Fibroblast of pulmonary artery (primary cell): ENCODE results near the gene CDC34.

ENCODE experiments used
- DNase-seq: peaks from one replicate; pipeline ENCODE4 v3.0.0-alpha.2; 2010; ENCODE audit warnings: low read depth
- H3K4me3 ChIP-seq: replicated peaks from 2 replicates; pipeline ENCODE4 v1.5.1; 2011; ENCODE audit warnings: low read depth, mild to moderate bottlenecking, control low read depth, low read length, moderate library complexity
- CTCF ChIP-seq: IDR thresholded peaks from 2 replicates; pipeline ENCODE4 v1.5.1; 2011; ENCODE audit warnings: mild to moderate bottlenecking, control low read depth, low read length, inconsistent platforms; ENCODE audit errors: missing control alignments

CDC34 gene

DNA sequence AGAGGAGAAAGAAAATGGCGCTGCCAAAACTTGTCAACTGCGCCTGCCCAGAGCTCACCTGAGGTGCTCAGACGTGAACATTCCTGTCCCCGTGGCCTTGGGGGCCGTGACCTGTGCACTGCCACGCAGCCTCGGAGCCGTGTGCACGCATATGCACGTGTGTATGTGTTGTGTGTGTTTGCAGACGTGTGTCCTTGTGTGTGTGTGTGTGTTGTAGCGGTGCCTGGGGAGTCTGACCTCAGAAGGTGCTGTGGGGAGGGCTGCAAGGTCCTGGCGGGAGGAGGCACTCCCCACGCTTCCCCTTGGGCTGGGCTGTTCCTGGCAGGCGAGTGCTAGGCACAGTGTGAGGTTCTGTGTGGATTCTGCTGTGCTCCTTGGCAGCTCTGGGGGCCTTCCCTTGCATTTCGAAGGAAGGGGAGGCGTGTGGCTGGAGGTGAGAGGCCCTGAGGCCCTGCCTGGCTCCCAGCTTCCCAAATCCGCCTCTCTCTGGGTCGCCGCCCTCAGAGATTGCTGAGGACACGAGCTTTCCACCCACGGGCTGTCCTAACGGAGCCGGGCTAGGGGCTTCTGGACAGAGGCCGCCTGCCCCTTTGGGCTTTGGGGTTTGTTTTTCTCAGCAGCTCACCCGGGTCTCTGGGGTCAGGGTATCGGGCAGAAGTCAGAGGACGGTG lies 45.3 kb downstream of the CDC34 start:
- no peak overlapping the region for H3K4me3 ChIP-seq
- no peak for TF ChIP-seq CTCF
- no peak for DNase-seq

DNA sequence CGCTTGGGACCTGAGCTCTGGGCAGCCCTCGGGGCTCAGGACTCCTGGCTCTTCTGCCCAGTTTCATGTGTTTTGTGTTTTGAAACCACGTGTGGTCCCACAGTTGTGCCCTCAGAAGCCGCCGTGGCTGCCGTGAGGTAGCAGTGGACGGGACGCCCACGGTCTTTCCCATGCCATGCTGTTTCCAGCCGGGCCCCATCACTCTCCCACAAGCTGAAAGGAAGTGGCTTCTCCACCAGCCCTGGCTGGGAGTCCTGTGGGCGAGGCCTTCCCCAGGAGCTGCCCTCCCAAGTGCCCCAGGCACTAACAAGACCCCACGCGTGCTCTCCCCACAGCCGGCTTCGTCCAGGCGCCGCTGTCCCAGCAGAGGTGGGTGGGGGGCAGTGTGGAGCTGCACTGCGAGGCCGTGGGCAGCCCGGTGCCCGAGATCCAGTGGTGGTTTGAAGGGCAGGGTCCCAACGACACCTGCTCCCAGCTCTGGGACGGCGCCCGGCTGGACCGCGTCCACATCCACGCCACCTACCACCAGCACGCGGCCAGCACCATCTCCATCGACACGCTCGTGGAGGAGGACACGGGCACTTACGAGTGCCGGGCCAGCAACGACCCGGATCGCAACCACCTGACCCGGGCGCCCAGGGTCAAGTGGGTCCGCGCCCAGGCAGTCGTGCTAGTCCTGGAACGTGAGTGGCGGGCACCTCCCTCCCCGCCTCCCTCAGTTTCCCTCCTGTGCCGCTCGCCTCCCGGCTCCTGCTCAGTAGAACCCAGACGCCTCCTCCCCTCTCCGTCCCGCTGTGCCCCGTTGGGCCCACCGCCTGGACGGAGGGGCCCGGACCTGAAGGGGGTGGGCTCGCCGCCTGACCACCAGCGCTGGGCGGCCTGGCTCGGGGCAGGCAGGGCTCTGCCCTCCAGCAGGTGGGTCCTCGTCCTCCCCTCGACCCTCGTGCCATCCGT lies 46.2 kb downstream of the CDC34 start:
- no peak for DNase-seq
- no peak for TF ChIP-seq CTCF
- H3K4me3 ChIP-seq: no peak overlapping the region

DNA sequence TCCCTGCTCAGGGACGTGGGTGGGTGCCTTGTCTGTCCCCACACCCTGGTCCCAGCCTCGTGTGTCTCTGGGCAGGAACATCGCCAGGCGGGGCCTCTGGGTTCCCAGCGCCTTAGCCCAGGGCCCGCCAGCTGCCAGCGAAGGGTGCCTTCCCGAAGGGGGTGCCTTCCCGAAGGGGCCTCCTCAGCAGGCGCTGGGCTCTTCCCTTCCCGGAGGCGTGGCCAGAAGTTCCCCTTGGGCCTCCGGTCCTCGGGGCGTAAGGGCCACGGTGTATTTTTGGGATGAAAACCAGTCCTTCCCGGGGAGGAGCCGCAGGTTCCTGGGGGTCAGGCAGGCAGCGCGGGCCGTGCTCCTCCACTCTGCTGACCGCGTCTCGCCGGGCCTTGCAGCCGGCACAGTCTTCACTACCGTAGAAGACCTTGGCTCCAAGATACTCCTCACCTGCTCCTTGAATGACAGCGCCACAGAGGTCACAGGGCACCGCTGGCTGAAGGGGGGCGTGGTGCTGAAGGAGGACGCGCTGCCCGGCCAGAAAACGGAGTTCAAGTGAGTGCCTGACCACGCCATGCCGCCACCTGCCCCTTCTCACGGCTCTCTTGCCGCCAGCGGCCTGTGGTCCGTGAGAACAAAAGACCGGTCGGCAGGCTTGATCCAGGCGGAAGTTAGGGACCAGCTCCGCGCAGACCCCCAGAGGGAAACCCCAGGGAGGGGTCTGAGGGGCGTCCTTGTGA lies 47.7 kb downstream of the CDC34 start:
- no peak overlapping the region for H3K4me3 ChIP-seq
- TF ChIP-seq CTCF: no peak
- no peak for DNase-seq

DNA sequence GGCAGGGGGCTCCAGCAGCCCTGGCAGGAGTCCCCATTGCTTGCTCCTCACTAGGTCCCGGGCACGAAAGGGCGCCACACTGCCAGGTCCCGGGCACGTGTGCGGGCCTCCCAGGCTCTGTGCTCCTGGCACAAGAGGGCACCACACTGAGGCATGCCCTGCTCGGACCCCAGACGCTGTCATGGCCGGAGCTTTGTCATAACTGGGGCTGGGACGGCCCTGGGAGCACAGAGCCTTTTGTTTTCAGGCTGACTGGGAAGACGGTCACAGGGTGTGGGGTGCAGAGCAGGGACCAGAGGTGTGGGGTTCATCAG lies 48.2 kb downstream of the CDC34 start:
- no peak for DNase-seq
- no peak overlapping the region for H3K4me3 ChIP-seq
- no peak for TF ChIP-seq CTCF

DNA sequence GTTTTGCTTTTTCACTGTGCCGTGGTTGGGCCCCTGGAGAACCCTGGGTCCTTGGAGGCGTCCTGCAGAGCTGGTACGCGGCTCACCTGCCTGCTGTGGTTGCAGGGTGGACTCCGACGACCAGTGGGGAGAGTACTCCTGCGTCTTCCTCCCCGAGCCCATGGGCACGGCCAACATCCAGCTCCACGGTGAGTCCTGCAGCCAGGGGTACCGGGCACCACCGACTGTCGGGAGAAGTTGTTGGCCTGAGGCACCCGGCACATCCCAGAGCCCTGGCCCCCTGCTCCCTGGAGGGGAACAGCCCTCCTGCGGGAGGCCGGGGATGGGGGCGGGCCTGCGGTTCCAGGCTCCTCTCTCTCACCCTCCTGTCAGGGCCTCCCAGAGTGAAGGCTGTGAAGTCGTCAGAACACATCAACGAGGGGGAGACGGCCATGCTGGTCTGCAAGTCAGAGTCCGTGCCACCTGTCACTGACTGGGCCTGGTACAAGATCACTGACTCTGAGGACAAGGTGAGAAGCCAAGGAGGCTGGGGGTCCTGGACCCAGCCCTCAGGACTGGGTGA lies 48.8 kb downstream of the CDC34 start:
- TF ChIP-seq CTCF: no peak

DNA sequence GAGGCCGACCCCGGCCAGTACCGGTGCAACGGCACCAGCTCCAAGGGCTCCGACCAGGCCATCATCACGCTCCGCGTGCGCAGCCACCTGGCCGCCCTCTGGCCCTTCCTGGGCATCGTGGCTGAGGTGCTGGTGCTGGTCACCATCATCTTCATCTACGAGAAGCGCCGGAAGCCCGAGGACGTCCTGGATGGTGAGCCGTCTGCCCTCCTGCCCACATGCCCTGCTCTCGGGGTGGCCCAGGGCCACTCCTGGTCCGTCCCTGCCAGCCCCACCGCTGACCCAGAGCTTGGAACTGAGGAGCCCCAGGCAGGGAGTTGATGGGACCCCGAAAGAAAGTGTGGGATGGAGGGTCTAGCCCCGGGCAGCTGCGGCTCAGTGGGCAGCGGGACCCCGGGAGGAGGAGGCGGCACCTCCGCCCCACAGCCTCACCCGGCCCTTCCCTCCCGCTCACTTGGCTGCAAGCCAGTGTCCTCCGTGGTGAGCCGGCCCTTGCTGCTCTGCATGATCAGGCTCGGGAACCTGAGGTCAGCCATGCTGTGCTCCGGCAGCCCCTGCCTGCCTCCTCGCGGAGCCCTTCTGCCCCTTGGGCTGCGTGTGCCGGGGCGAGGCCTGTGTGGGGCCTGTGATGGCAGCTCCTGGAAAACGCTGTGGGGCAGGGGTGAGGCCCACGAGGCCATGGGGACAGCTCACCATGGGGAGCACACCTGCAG lies 50.0 kb downstream of the CDC34 start:
- H3K4me3 ChIP-seq: no peak overlapping the region
- no peak for TF ChIP-seq CTCF
- no peak for DNase-seq

More for the DNA sequence above, 48.8 kb downstream of the CDC34 start:
- no peak overlapping the region for H3K4me3 ChIP-seq
- no peak for DNase-seq
